H9 (cell line): ENCODE data around the gene GRM1. TPM values are rescaled to one million over a fixed set of nuclear protein-coding genes. Genes with fewer than 3 reads are reported as not detected.

Experiments
- DNase-seq: peaks from one replicate; pipeline ENCODE4 v3.0.0-alpha.2; 2017
- H2AFZ ChIP-seq: one replicate; pipeline ENCODE4 v1.6.1; 2013; ENCODE audit warnings: mild to moderate bottlenecking, low read length, control low read depth, moderate library complexity
- H2AK5ac ChIP-seq: 2 replicates; pipeline ENCODE4 v1.6.1; 2013; ENCODE audit warnings: low read length, control low read depth, mixed read lengths; ENCODE audit not compliant: insufficient read length
- H2BK120ac ChIP-seq: one replicate; pipeline ENCODE4 v1.6.1; 2013; ENCODE audit warnings: low read depth, mild to moderate bottlenecking, low read length, control low read depth, inconsistent platforms; ENCODE audit not compliant: poor library complexity, severe bottlenecking
- H2BK12ac ChIP-seq: 2 replicates; pipeline ENCODE4 v1.6.1; 2013; ENCODE audit warnings: low read length, control low read depth, mixed read lengths, low read depth; ENCODE audit not compliant: insufficient read length
- H2BK15ac ChIP-seq: 2 replicates; pipeline ENCODE4 v1.6.1; 2013; ENCODE audit warnings: low read depth, low read length, control low read depth
- H2BK20ac ChIP-seq: one replicate; pipeline ENCODE4 v1.6.1; 2013; ENCODE audit warnings: low read depth, mild to moderate bottlenecking, low read length, control low read depth, inconsistent platforms; ENCODE audit not compliant: poor library complexity, severe bottlenecking
- H2BK5ac ChIP-seq: 2 replicates; pipeline ENCODE4 v1.6.1; 2013; ENCODE audit warnings: low read length, control low read depth, mixed read lengths; ENCODE audit not compliant: insufficient read length
- H3K14ac ChIP-seq: 2 replicates; pipeline ENCODE4 v1.6.1; 2013; ENCODE audit warnings: low read length, control low read depth; ENCODE audit not compliant: insufficient read depth
- H3K18ac ChIP-seq: 2 replicates; pipeline ENCODE4 v1.6.1; 2013; ENCODE audit warnings: low read depth, mild to moderate bottlenecking, mixed read lengths, low read length, control low read depth; ENCODE audit not compliant: insufficient read length
- H3K23ac ChIP-seq: 2 replicates; pipeline ENCODE4 v1.6.1; 2013; ENCODE audit warnings: low read length, control low read depth, mixed read lengths, low read depth; ENCODE audit not compliant: insufficient read length
- H3K23me2 ChIP-seq: 2 replicates; pipeline ENCODE4 v1.6.1; 2013; ENCODE audit warnings: low read depth, mild to moderate bottlenecking, mixed read lengths, low read length, control low read depth; ENCODE audit not compliant: insufficient read length, poor library complexity, severe bottlenecking
- H3K27ac ChIP-seq: 2 replicates; pipeline ENCODE4 v1.5.1; 2013; ENCODE audit warnings: low read length, control low read depth, mixed read lengths, low read depth; ENCODE audit not compliant: insufficient read length
- H3K27me3 ChIP-seq: 2 replicates; pipeline ENCODE4 v1.6.1; 2013; ENCODE audit warnings: low read length, control low read depth, inconsistent platforms; ENCODE audit not compliant: insufficient read depth
- H3K4ac ChIP-seq: 2 replicates; pipeline ENCODE4 v1.6.1; 2013; ENCODE audit warnings: low read depth, mild to moderate bottlenecking, control low read depth, inconsistent platforms, low read length, moderate library complexity
- H3K4me1 ChIP-seq: 2 replicates; pipeline ENCODE4 v1.6.1; 2013; ENCODE audit warnings: low read length, control low read depth, inconsistent platforms; ENCODE audit not compliant: insufficient read depth
- H3K4me2 ChIP-seq: 2 replicates; pipeline ENCODE4 v1.6.1; 2013; ENCODE audit warnings: low read length, control low read depth, mixed read lengths; ENCODE audit not compliant: insufficient read length, insufficient read depth
- H3K56ac ChIP-seq: 2 replicates; pipeline ENCODE4 v1.6.1; 2013; ENCODE audit warnings: low read depth, mild to moderate bottlenecking, mixed read lengths, low read length, control low read depth; ENCODE audit not compliant: insufficient read length
- H3K79me1 ChIP-seq: 2 replicates; pipeline ENCODE4 v1.6.1; 2013; ENCODE audit warnings: low read depth, mild to moderate bottlenecking, moderate library complexity, low read length, control low read depth, inconsistent platforms; ENCODE audit not compliant: insufficient read depth, poor library complexity, severe bottlenecking
- H3K79me2 ChIP-seq: 2 replicates; pipeline ENCODE4 v1.6.1; 2013; ENCODE audit warnings: low read length, control low read depth, inconsistent platforms; ENCODE audit not compliant: insufficient read depth
- H3K9ac ChIP-seq: 2 replicates; pipeline ENCODE4 v1.6.1; 2013; ENCODE audit warnings: low read length, control low read depth, mixed read lengths; ENCODE audit not compliant: insufficient read length; ENCODE audit errors: extremely low read depth
- H3K9me3 ChIP-seq: one replicate; pipeline ENCODE4 v1.6.1; 2013; ENCODE audit warnings: low read depth, low read length, inconsistent platforms; ENCODE audit not compliant: control insufficient read depth
- H3T11ph ChIP-seq: one replicate; pipeline ENCODE4 v1.6.1; 2013; ENCODE audit warnings: mild to moderate bottlenecking, low read length, control low read depth, inconsistent platforms
- H4K20me1 ChIP-seq: one replicate; pipeline ENCODE4 v1.6.1; 2013; ENCODE audit not compliant: control insufficient read depth, insufficient read length, insufficient read depth
- H4K5ac ChIP-seq: 2 replicates; pipeline ENCODE4 v1.6.1; 2013; ENCODE audit warnings: low read depth, mild to moderate bottlenecking, mixed read lengths, low read length, control low read depth; ENCODE audit not compliant: insufficient read length
- H4K8ac ChIP-seq: replicated peaks from 2 replicates; pipeline ENCODE4 v1.6.1; 2013; ENCODE audit warnings: low read length, control low read depth, mixed read lengths, low read depth; ENCODE audit not compliant: insufficient read length
- H4K91ac ChIP-seq: 2 replicates; pipeline ENCODE4 v1.6.1; 2013; ENCODE audit warnings: low read depth, mild to moderate bottlenecking, moderate library complexity, mixed read lengths, low read length, control low read depth; ENCODE audit not compliant: insufficient read length
- H3K27ac Mint-ChIP-seq, 3 experiments: 2 replicates in 2 of 3; 3 replicates in 1 of 3; pipeline ENCODE4 v1.8.0; 2020 to 2021; ENCODE audit warnings: mixed read lengths in 3 of 3, mild to moderate bottlenecking in 1 of 3, moderate library complexity in 1 of 3
- H3K27me3 Mint-ChIP-seq: 2 replicates; pipeline ENCODE4 v1.8.0; 2021; ENCODE audit warnings: low read depth, mild to moderate bottlenecking, moderate library complexity, mixed read lengths
- H3K36me3 Mint-ChIP-seq, 3 experiments: 2 replicates in 2 of 3; 3 replicates in 1 of 3; pipeline ENCODE4 v1.8.0; 2020 to 2021; ENCODE audit warnings: low read depth in 3 of 3, mixed read lengths in 3 of 3; ENCODE audit not compliant: insufficient read depth in 1 of 3
- H3K4me1 Mint-ChIP-seq, 2 experiments: 2 replicates each; pipeline ENCODE4 v1.8.0; 2020; ENCODE audit warnings: mixed read lengths in 2 of 2
- H3K4me3 Mint-ChIP-seq, 2 experiments: 2 replicates in 1 of 2; 3 replicates in 1 of 2; pipeline ENCODE4 v1.8.0; 2020 to 2021; ENCODE audit warnings: mild to moderate bottlenecking in 2 of 2, mixed read lengths in 2 of 2, moderate library complexity in 1 of 2
- H3K9me3 Mint-ChIP-seq, 2 experiments: 2 replicates in 1 of 2; 3 replicates in 1 of 2; pipeline ENCODE4 v1.8.0; 2020; ENCODE audit warnings: mild to moderate bottlenecking in 2 of 2, mixed read lengths in 2 of 2, moderate library complexity in 1 of 2
- WGBS: extraction: QIAGEN DNeasy Blood & Tissue Kit; methylation state at CpG from one replicate; pipeline ENCODE4 v1.1.7; 2013; ENCODE audit warnings: missing lambda C conversion rate, low lambda C conversion rate, mixed read lengths; ENCODE audit not compliant: insufficient read length; ENCODE audit errors: extremely low coverage; 5-methylcytosine and 5-hydroxymethylcytosine counted together
- total RNA-seq: library from RNA; stranded (reverse); gene quantifications from 2 replicates; pipeline ENCODE4 v1.2.1, GENCODE V29; 2021
- TF ChIP-seq, protein P1 (sequence below): fragments of 200-600 bp; sonication (generic); conservative IDR thresholded peaks from 3 replicates; pipeline ENCODE4 v1.8.0; 2021; ENCODE audit warnings: antibody characterized with exemption, mild to moderate bottlenecking

The GRM1 gene
- total RNA-seq, 1 experiment from 2014 or later: 0.39 TPM

DNA sequence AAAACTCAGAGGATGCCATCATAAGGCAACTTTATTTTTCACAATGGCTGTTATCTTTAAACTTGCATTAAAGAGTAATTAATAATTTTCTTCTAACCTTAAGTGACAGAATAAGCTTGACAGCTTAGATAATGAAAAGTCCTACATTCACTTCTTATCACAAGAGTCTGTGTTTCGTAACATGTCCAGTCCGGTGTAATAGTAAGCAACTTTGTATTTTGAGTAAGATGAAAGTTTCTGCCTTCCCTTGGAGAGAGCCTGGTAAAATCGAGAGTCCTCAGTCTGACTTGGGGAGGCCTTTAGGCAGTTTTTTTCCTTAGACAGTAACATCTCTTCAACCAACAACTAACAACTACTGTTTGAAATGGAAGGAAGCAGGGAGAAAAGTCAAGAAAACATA lies 195.6 kb downstream of the GRM1 start:
- Histone ChIP-seq H3K14ac (no peak overlapping the region), H3K56ac (no peak overlapping the region), H2AFZ (no peak overlapping the region), H4K20me1 (no peaks in the 10 kb centered on the region), H3K27me3 (no peaks in the 10 kb centered on the region), H3K4me1 (no peaks in the 10 kb centered on the region), H3T11ph (no peak overlapping the region), H4K8ac (no peak overlapping the region), H2BK15ac (no peak overlapping the region), H3K9me3 (no peaks in the 10 kb centered on the region), H2BK20ac (no peak overlapping the region), H2AK5ac (no peak overlapping the region), H2BK12ac (no peak overlapping the region), H3K18ac (no peak overlapping the region), H3K4ac (no peak overlapping the region), H3K79me1 (no peaks in the 10 kb centered on the region), H3K23ac (no peak overlapping the region), H2BK5ac (no peak overlapping the region), H3K79me2 (no peaks in the 10 kb centered on the region), H3K27ac (no peak overlapping the region), H2BK120ac (no peak overlapping the region), H3K23me2 (no peaks in the 10 kb centered on the region), H3K4me2 (no peak overlapping the region), H4K5ac (no peak overlapping the region), H3K9ac (no peak overlapping the region), H4K91ac (no peak overlapping the region)
- TF ChIP-seq, protein P1, sequence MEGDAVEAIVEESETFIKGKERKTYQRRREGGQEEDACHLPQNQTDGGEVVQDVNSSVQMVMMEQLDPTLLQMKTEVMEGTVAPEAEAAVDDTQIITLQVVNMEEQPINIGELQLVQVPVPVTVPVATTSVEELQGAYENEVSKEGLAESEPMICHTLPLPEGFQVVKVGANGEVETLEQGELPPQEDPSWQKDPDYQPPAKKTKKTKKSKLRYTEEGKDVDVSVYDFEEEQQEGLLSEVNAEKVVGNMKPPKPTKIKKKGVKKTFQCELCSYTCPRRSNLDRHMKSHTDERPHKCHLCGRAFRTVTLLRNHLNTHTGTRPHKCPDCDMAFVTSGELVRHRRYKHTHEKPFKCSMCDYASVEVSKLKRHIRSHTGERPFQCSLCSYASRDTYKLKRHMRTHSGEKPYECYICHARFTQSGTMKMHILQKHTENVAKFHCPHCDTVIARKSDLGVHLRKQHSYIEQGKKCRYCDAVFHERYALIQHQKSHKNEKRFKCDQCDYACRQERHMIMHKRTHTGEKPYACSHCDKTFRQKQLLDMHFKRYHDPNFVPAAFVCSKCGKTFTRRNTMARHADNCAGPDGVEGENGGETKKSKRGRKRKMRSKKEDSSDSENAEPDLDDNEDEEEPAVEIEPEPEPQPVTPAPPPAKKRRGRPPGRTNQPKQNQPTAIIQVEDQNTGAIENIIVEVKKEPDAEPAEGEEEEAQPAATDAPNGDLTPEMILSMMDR: no peak
- no peaks in the 10 kb centered on the region for H3K27me3 Mint-ChIP-seq
- DNase-seq: no peak
- no peak overlapping the region for H3K4me3 Mint-ChIP-seq
- H3K36me3 Mint-ChIP-seq: no peaks in the 10 kb centered on the region
- no CpG with 5 or more reads among the region's 3 CpGs for WGBS
- H3K4me1 Mint-ChIP-seq: peaks cover 4 to 5% of the 10 kb centered on the region in 2 experiments
- no peak overlapping the region for H3K27ac Mint-ChIP-seq
- H3K9me3 Mint-ChIP-seq: no peaks in the 10 kb centered on the region; a peak in 1 of 5 replicates
